Activated T-helper 17 cell treated with anti-CD3 and anti-CD28 coated beads, Interleukin-2, amount 50 U/mL, for 72 hours (primary cell): Measurements from ENCODE around the gene ZDHHC9. TPM values are rescaled to one million over a fixed set of nuclear protein-coding genes. Genes with fewer than 3 reads are reported as not detected.

Experiments
- ATAC-seq: fragments of 150-1000 bp; cut with Tn5 transposase; replicated peaks from 2 replicates; pipeline ENCODE4 v1.10.0; 2021; ENCODE audit warnings: mild to moderate bottlenecking, moderate library complexity
- H3K27ac Mint-ChIP-seq: one replicate; pipeline ENCODE4 v1.8.0; 2022; ENCODE audit warnings: mixed read lengths
- H3K27me3 Mint-ChIP-seq: one replicate; pipeline ENCODE4 v1.8.0; 2022; ENCODE audit warnings: mixed read lengths
- H3K36me3 Mint-ChIP-seq: one replicate; pipeline ENCODE4 v1.8.0; 2022; ENCODE audit warnings: low read depth, mild to moderate bottlenecking, mixed read lengths
- H3K4me1 Mint-ChIP-seq: one replicate; pipeline ENCODE4 v1.8.0; 2022; ENCODE audit warnings: mixed read lengths
- H3K4me3 Mint-ChIP-seq: one replicate; pipeline ENCODE4 v1.8.0; 2022; ENCODE audit warnings: mild to moderate bottlenecking, mixed read lengths
- H3K9me3 Mint-ChIP-seq: one replicate; pipeline ENCODE4 v1.8.0; 2022; ENCODE audit warnings: mixed read lengths
- total RNA-seq, 2 donors: library from RNA; stranded (reverse); gene quantifications; one replicate each; pipeline ENCODE4 v1.2.3, GENCODE V29; 2022

Gene ZDHHC9
- total RNA-seq, 2 donors from 2014 or later = 16.4 to 19.8 TPM

DNA sequence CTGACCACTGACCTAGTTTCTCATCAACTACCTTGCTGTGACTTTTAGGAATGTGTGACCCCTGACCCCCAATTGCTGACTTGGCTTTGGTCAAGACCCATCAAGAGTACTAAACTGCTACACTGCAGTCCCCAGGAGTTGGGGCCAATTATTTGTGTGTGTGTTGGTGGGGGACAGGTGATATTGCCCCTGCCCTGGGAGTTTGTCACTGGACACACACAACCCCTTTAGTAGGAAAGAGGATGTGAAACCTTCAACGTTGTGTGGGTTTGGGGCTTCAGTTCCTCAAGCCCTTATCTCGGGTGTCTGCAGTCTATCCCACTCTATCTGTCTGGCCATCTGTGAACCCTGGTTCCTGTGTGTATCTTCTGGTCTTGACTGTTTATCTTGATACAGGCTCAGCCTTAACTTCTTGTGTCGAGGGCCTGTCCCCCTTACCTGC lies 57.5 kb downstream of the ZDHHC9 start:
- no peak for ATAC-seq
- Mint-ChIP-seq H3K27ac (peak overlapping the region; percentile 76), H3K27me3 (no peaks in the 10 kb centered on the region), H3K9me3 (no peaks in the 10 kb centered on the region), H3K4me3 (peak overlapping the region; percentile 99), H3K4me1 (peaks cover 15% of the 10 kb centered on the region), H3K36me3 (peaks cover 93% of the 10 kb centered on the region)

- ATAC-seq = no peak
- H3K4me3 Mint-ChIP-seq = peak overlapping the region; percentile 99
- H3K4me1 Mint-ChIP-seq = peaks cover 15% of the 10 kb centered on the region
- H3K27me3 Mint-ChIP-seq = no peaks in the 10 kb centered on the region
- no peaks in the 10 kb centered on the region for H3K9me3 Mint-ChIP-seq
- H3K36me3 Mint-ChIP-seq = peaks cover 96% of the 10 kb centered on the region
- H3K27ac Mint-ChIP-seq = peak overlapping the region; percentile 76
Observed at GRCh38 chrX:129785160-129785947, 58.3 kb downstream of the ZDHHC9 start.

GRCh38 chrX:129784371-129784770 lies 59.3 kb downstream of the ZDHHC9 start:
- no peaks in the 10 kb centered on the region for H3K9me3 Mint-ChIP-seq
- H3K4me1 Mint-ChIP-seq = peaks cover 17% of the 10 kb centered on the region

DNA sequence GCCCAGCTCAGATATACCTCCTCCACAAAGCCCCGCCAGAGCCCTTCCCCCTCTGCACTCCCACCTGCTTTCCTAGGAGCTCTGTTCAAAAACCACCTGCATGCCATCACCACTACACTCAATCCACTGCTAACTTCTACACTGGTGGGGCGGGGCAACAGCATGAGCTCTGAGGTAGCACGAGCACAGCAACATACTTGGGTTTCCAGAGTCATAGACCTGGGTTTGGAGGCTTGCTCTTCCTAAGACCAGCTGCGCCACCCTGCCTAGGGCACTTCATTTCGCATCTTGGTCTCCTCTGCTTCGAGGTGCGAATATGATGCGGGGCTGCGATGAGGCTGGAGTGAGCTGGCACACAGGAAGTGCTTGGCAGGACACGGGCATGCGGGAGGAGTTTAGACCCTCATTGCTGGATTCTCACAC lies 60.4 kb downstream of the ZDHHC9 start:
- ATAC-seq = no peak
- peaks cover 95% of the 10 kb centered on the region for H3K36me3 Mint-ChIP-seq

More at GRCh38 chrX:129784371-129784770, 59.3 kb downstream of the ZDHHC9 start:
- no peaks in the 10 kb centered on the region for H3K27me3 Mint-ChIP-seq
- peaks cover 97% of the 10 kb centered on the region for H3K36me3 Mint-ChIP-seq
- H3K27ac Mint-ChIP-seq = peak overlapping the region; percentile 94
- H3K4me3 Mint-ChIP-seq = peak overlapping the region; percentile 99
- ATAC-seq = no peak

GRCh38 chrX:129782706-129783105 lies 61.0 kb downstream of the ZDHHC9 start:
- H3K9me3 Mint-ChIP-seq = no peaks in the 10 kb centered on the region
- ATAC-seq = no peak
- peaks cover 24% of the 10 kb centered on the region for H3K4me1 Mint-ChIP-seq
- H3K27me3 Mint-ChIP-seq = no peaks in the 10 kb centered on the region
- peak overlapping the region; percentile 94 for H3K27ac Mint-ChIP-seq
- peaks cover 90% of the 10 kb centered on the region for H3K36me3 Mint-ChIP-seq
- H3K4me3 Mint-ChIP-seq = peak overlapping the region; percentile 99

More for the DNA sequence above, 60.4 kb downstream of the ZDHHC9 start:
- Mint-ChIP-seq H3K27ac (peak overlapping the region; percentile 94), H3K4me3 (peak overlapping the region; percentile 99), H3K9me3 (no peaks in the 10 kb centered on the region), H3K27me3 (no peaks in the 10 kb centered on the region), H3K4me1 (peaks cover 24% of the 10 kb centered on the region)

- no peaks in the 10 kb centered on the region for H3K27me3 Mint-ChIP-seq
- H3K4me1 Mint-ChIP-seq = peaks cover 24% of the 10 kb centered on the region
- H3K36me3 Mint-ChIP-seq = peaks cover 82% of the 10 kb centered on the region
- peak; percentile 45 for ATAC-seq
- H3K9me3 Mint-ChIP-seq = no peaks in the 10 kb centered on the region
- H3K27ac Mint-ChIP-seq = peak overlapping the region; percentile 94
- H3K4me3 Mint-ChIP-seq = peak overlapping the region; percentile 99
Observed at GRCh38 chrX:129781680-129782495, 61.8 kb downstream of the ZDHHC9 start.

- no peaks in the 10 kb centered on the region for H3K9me3 Mint-ChIP-seq
- H3K27me3 Mint-ChIP-seq = no peaks in the 10 kb centered on the region
- peak; percentile 80 for ATAC-seq
- peak overlapping the region; percentile 94 for H3K27ac Mint-ChIP-seq
- H3K4me3 Mint-ChIP-seq = peak overlapping the region; percentile 99
- peaks cover 75% of the 10 kb centered on the region for H3K36me3 Mint-ChIP-seq
- peaks cover 24% of the 10 kb centered on the region for H3K4me1 Mint-ChIP-seq
Observed at GRCh38 chrX:129781134-129781672, 62.5 kb downstream of the ZDHHC9 start.

- Mint-ChIP-seq H3K4me3 (peak overlapping the region; percentile 99), H3K9me3 (no peaks in the 10 kb centered on the region), H3K4me1 (peaks cover 21% of the 10 kb centered on the region), H3K36me3 (peaks cover 69% of the 10 kb centered on the region), H3K27ac (peak overlapping the region; percentile 94), H3K27me3 (no peaks in the 10 kb centered on the region)
- ATAC-seq = no peak
Observed at GRCh38 chrX:129780441-129781105, 63.1 kb downstream of the ZDHHC9 start.

DNA sequence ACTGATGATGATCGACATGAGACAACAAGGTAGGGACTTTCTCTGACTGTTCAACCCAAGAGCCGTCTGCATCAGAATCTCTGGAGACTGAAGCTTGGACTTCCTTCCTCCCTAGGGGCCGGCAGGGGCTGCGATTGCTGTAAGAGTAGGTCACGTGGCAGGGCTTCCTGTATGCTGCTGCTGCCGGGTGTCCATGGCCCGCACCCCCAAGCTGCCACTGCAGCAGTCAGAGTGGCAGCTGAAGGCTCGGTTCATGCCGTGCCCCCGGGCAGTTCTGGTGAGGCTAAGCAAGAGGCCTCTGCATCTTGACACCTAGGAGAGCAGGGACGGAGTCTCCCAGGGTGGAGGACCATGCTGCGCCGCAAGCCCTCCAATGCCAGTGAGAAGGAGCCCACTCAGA lies 63.9 kb downstream of the ZDHHC9 start, which contains the start of gene SASH3:
SASH3 (plus strand) TSS at position 203 of the 400 bp plus-strand sequence; CDS start at position 352, 149 bp downstream.
- Mint-ChIP-seq H3K4me1 (peaks cover 24% of the 10 kb centered on the region), H3K36me3 (peaks cover 63% of the 10 kb centered on the region), H3K27ac (peak within 1 kb of the TSS; percentile 94)

DNA sequence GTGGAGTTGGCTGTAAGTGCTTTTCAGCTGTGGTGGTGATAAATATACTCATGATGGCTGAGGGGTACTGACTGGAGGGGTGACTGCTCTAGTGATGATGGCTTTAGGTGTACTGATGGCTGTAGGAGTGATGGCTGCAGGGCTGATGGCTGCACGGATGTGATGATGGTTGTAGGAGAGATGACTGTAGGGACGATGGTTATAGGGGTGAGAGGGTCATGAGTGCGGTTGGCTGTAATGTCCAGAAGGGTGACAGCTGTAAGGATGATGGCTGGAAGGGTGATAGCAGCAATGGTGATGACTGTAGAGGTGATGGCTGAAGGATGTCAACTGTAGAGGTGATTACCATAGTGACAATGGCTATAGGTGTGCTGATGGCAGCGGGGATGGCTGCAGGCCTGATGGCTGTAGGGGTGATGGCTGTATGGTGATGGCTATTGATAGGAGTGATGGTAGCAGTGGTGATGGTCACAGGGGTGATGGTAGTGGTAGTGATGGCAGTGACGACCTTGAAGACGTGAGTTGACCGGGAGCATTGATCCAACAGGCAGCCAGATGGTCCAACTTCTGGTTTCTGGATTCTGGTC lies 64.5 kb downstream of the ZDHHC9 start:
- Mint-ChIP-seq H3K27ac (peak overlapping the region; percentile 94), H3K4me3 (peak overlapping the region; percentile 99), H3K9me3 (no peaks in the 10 kb centered on the region), H3K27me3 (no peaks in the 10 kb centered on the region), H3K36me3 (peaks cover 57% of the 10 kb centered on the region), H3K4me1 (peaks cover 24% of the 10 kb centered on the region)
- ATAC-seq = no peak

More for the DNA sequence above, 63.9 kb downstream of the ZDHHC9 start, which contains the start of gene SASH3:
- Mint-ChIP-seq H3K9me3 (no peaks in the 10 kb centered on the region), H3K27me3 (no peaks in the 10 kb centered on the region), H3K4me3 (peak within 1 kb of the TSS; percentile 99)
- peak; percentile 41 for ATAC-seq

GRCh38 chrX:129777218-129778030 lies 66.3 kb downstream of the ZDHHC9 start:
- Mint-ChIP-seq H3K9me3 (no peaks in the 10 kb centered on the region), H3K4me3 (peak overlapping the region; percentile 99), H3K27ac (peak overlapping the region; percentile 90), H3K36me3 (peaks cover 40% of the 10 kb centered on the region), H3K4me1 (peaks cover 21% of the 10 kb centered on the region), H3K27me3 (no peaks in the 10 kb centered on the region)
- peak; percentile 41 for ATAC-seq

DNA sequence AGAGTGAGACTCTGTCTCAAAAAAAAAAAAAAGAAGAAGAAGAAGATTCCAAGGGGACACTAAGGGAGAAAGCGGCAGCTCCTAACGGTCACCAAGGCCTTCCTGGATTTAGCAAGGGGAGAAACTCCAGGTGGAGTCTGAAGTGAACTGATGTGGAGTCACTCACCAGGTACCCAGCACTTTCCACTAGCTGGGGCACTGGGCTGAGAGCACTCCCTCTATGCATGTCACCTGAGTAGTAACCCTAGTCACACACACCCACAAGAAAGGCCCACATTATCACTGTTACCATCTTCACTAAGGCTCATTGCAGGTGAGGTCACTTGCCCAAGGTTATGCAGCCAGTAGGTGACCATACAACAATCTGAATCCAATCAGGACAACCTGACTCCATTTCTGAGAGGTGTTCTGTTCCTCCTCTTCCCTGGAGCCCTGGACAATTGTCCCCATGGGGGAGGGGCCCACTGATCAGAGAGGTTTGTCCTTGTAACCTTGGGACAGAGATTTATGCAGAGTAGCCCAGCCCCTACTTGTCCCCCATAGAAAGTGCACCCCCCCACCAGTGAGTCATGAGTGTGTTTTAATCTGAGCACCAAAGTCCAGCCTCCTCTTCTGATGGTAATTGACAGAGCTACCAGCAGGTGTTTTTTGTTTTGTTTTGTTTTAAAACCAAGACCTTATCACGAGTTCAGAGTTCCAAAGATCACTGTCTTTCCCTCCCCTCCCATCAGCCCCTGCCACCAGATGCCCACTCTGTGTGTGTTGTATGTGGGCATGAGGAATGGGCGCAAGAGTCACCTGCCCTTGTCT lies 69.8 kb downstream of the ZDHHC9 start:
- Mint-ChIP-seq H3K27me3 (no peaks in the 10 kb centered on the region), H3K4me3 (peak overlapping the region; percentile 83), H3K36me3 (peaks cover 4% of the 10 kb centered on the region), H3K9me3 (no peaks in the 10 kb centered on the region), H3K27ac (peak overlapping the region; percentile 90), H3K4me1 (peaks cover 14% of the 10 kb centered on the region)
- peak; percentile 29 for ATAC-seq
